Body of pancreas (tissue), 4 donors: ENCODE results near the gene ARPC1A. TPM values are rescaled to one million over a fixed set of nuclear protein-coding genes. Genes with fewer than 3 reads are reported as not detected.

Experiments used
- ATAC-seq: fragments of 150-250 bp; one replicate; pipeline ENCODE4 v1.9.1; 2016
- DNase-seq, 4 donors: peaks; one replicate each; pipeline ENCODE4 v3.0.0-alpha.2; 2019
- H3K27ac ChIP-seq, 4 donors: fragments of 200-600 bp; sonication (generic); 1 replicate in 3 of 4; 2 replicates in 1 of 4; pipeline versions ENCODE4 v1.5.1 to v1.6.1; 2016 to 2019; ENCODE audit warnings: mild to moderate bottlenecking in 1 of 4, mixed read lengths in 1 of 4, moderate library complexity in 1 of 4
- H3K27me3 ChIP-seq, 2 donors: fragments of 200-600 bp; sonication (generic); one replicate each; pipeline ENCODE4 v1.6.0; 2016; ENCODE audit warnings: mild to moderate bottlenecking in 1 of 2
- H3K36me3 ChIP-seq, 2 donors: fragments of 200-600 bp; sonication (generic); replicated peaks in 1 of 2; 2 replicates each; pipeline ENCODE4 v1.5.1; 2016; ENCODE audit warnings: low read depth in 2 of 2; ENCODE audit not compliant: insufficient read depth in 1 of 2
- H3K4me1 ChIP-seq: fragments of 200-600 bp; sonication (generic); one replicate; pipeline ENCODE4 v1.6.0; 2016
- H3K4me3 ChIP-seq, 2 donors: fragments of 200-600 bp; sonication (generic); 1 replicate in 1 of 2; 2 replicates in 1 of 2; pipeline ENCODE4 v1.5.1; 2016 to 2019
- H3K9me3 ChIP-seq, 3 donors: fragments of 200-600 bp; sonication (generic); 1 replicate in 2 of 3; 2 replicates in 1 of 3; pipeline ENCODE4 v1.5.1; 2016
- POLR2A ChIP-seq, 3 donors: fragments of 450-650 bp; IDR thresholded peaks; one replicate each; pipeline ENCODE4 v1.6.1; 2016; ENCODE audit warnings: antibody characterized with exemption in 3 of 3, mild to moderate bottlenecking in 2 of 3
- WGBS, 2 donors: methylation state at CpG; one replicate each; pipeline ENCODE4 v1.1.5; 2017; 5-methylcytosine and 5-hydroxymethylcytosine counted together
- intact Hi-C: fragments of 100-400 bp; cut with DNase I; formaldehyde crosslinking; loops from one replicate; pipeline ENCODE4 v1.15.1; 2023
- total RNA-seq, 2 donors: library from RNA; depleted of rRNA; stranded (reverse); fragments of >200 nt; gene quantifications; one replicate each; pipeline ENCODE4 v1.1.0, GENCODE V29; 2016
- TF ChIP-seq, protein P1 (sequence below), 7 experiments: fragments of 450-650 bp in 4 of 7; fragments of 200-600 bp in 3 of 7; sonication (generic) in 3 of 7; IDR thresholded peaks; one replicate each; pipeline ENCODE4 v1.5.1; 2016 to 2019; ENCODE audit warnings: antibody characterized with exemption in 7 of 7

ARPC1A gene
- total RNA-seq, 2 donors from 2014 or later = 63.0 to 106 TPM

DNA sequence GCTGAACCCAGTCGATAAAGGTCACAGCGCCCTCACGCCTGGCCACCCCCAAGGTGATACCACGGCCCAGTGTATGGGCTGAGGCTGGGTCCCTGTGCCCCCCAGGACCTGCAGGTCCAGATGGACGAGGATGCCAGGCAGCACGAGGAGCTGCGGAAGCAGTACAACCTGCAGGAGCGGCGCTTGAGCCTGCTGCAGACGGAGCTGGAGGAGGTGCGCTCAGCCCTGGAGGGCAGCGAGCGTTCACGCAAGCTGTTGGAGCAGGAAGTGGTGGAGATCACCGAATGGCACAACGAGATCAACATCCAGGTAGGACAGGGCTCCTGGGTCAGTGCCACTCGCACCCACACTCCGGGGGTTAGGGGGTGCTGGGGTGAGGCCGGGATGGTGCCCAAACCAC is 24.2 kb upstream of the ARPC1A start:
- intact Hi-C loops = no loop called here
- Histone ChIP-seq H3K27ac (no peak overlapping the region), H3K4me3 (no peak overlapping the region), H3K36me3 (no peaks in the 10 kb centered on the region), H3K4me1 (no peaks in the 10 kb centered on the region), H3K9me3 (no peaks in the 10 kb centered on the region), H3K27me3 (no peaks in the 10 kb centered on the region)
- DNase-seq (no peak), ATAC-seq (no peak)
- TF ChIP-seq POLR2A (IDR thresholded peaks at IDR 0.05) = no peak
- TF ChIP-seq, protein P1, sequence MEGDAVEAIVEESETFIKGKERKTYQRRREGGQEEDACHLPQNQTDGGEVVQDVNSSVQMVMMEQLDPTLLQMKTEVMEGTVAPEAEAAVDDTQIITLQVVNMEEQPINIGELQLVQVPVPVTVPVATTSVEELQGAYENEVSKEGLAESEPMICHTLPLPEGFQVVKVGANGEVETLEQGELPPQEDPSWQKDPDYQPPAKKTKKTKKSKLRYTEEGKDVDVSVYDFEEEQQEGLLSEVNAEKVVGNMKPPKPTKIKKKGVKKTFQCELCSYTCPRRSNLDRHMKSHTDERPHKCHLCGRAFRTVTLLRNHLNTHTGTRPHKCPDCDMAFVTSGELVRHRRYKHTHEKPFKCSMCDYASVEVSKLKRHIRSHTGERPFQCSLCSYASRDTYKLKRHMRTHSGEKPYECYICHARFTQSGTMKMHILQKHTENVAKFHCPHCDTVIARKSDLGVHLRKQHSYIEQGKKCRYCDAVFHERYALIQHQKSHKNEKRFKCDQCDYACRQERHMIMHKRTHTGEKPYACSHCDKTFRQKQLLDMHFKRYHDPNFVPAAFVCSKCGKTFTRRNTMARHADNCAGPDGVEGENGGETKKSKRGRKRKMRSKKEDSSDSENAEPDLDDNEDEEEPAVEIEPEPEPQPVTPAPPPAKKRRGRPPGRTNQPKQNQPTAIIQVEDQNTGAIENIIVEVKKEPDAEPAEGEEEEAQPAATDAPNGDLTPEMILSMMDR (IDR thresholded peaks at IDR 0.05) = no peak
- 74 to 84% methylated on average over 5 to 19 of the region's 19 CpGs for WGBS, 2 donors

- Histone ChIP-seq H3K27me3 (no peaks in the 10 kb centered on the region), H3K27ac (no peak overlapping the region), H3K4me3 (no peak overlapping the region), H3K4me1 (no peaks in the 10 kb centered on the region), H3K9me3 (no peaks in the 10 kb centered on the region), H3K36me3 (no peaks in the 10 kb centered on the region)
- 82 to 86% methylated on average over 16 of the region's 16 CpGs for WGBS, 2 donors
- intact Hi-C loops = loop anchor here (5.0 kb wide), 1 partner anchor 263 kb away; no protein-coding TSS in a partner anchor
- ATAC-seq (no peak), DNase-seq (no peak)
- TF ChIP-seq POLR2A (IDR thresholded peaks at IDR 0.05) = no peak
- TF ChIP-seq, protein P1 (IDR thresholded peaks at IDR 0.05) = no peak
Observed at GRCh38 chr7:99305473-99306260, 20.0 kb upstream of the ARPC1A start.

GRCh38 chr7:99308461-99309074 is 17.1 kb upstream of the ARPC1A start:
- 88 to 89% methylated on average over 7 of the region's 7 CpGs for WGBS, 2 donors
- intact Hi-C loops = loop anchor here (5.0 kb wide), 1 partner anchor 266 kb away; no protein-coding TSS in a partner anchor

DNA sequence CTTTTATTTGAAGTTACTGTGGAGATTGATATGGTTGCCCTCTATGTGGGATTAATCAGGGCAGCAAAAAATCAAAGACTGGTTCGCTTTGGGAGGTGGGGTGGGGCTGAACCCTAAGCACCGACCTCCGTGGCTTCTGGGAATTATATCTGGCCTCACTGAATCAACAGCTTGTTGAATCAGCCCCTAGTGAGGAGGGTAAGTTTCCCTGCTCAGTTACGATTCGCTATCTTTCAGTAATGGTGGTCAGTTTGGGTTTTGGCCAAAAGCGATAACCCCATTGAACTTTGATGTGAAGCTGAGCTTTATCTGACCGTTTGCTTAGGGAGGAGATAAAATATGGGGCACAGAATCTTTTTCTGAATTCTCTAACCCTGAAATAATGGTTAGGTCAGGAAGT is 16.6 kb upstream of the ARPC1A start:
- Histone ChIP-seq H3K27ac (no peak overlapping the region), H3K4me3 (no peak overlapping the region), H3K27me3 (no peaks in the 10 kb centered on the region), H3K4me1 (peaks cover 3% of the 10 kb centered on the region), H3K36me3 (no peaks in the 10 kb centered on the region), H3K9me3 (no peaks in the 10 kb centered on the region)
- no peak for ATAC-seq
- no peak for DNase-seq
- 74 to 75% methylated on average over 6 to 7 of the region's 7 CpGs for whole genome bisulfite sequencing, 2 donors
- no peak for TF ChIP-seq POLR2A (IDR thresholded peaks at IDR 0.05)
- TF ChIP-seq, protein P1 (IDR thresholded peaks at IDR 0.05) = no peak
- intact Hi-C loops = loop anchor here (5.0 kb wide), 1 partner anchor 267 kb away; no protein-coding TSS in a partner anchor

More at GRCh38 chr7:99308461-99309074, 17.1 kb upstream of the ARPC1A start:
- Histone ChIP-seq H3K27ac (no peak overlapping the region), H3K36me3 (no peaks in the 10 kb centered on the region), H3K4me1 (peaks cover 3% of the 10 kb centered on the region), H3K9me3 (no peaks in the 10 kb centered on the region), H3K4me3 (no peak overlapping the region), H3K27me3 (no peaks in the 10 kb centered on the region)
- no peak for TF ChIP-seq POLR2A (IDR thresholded peaks at IDR 0.05)
- TF ChIP-seq, protein P1 (IDR thresholded peaks at IDR 0.05) = no peak
- no peak for DNase-seq
- no peak for ATAC-seq
